Adipocyte (in vitro differentiated cells): ENCODE results near the gene CYP27C1.
"Not testable (repeated sequence)": the region's sequence is repeated elsewhere in the genome, so short reads cannot be mapped to it uniquely, and the experiment has no call there.

Source experiments
- DNase-seq: peaks from one replicate; pipeline ENCODE4 v3.0.0-alpha.2; 2015; ENCODE audit warnings: low read depth
- H3K27me3 ChIP-seq: replicated peaks from 2 replicates; pipeline ENCODE4 v1.7.0; 2013; ENCODE audit warnings: mild to moderate bottlenecking, low read length, moderate library complexity; ENCODE audit not compliant: control insufficient read depth, insufficient read depth
- H3K36me3 ChIP-seq: 2 replicates; pipeline ENCODE4 v1.7.0; 2013; ENCODE audit warnings: low read length, mild to moderate bottlenecking, moderate library complexity; ENCODE audit not compliant: control insufficient read depth, insufficient read depth, severe bottlenecking
- H3K4me1 ChIP-seq: 2 replicates; pipeline ENCODE4 v1.7.0; 2013; ENCODE audit warnings: mild to moderate bottlenecking, low read length, moderate library complexity; ENCODE audit not compliant: control insufficient read depth, insufficient read depth
- H3K4me3 ChIP-seq: 2 replicates; pipeline ENCODE4 v1.7.0; 2013; ENCODE audit warnings: mild to moderate bottlenecking, low read length, moderate library complexity
- H3K9ac ChIP-seq: 2 replicates; pipeline ENCODE4 v1.7.0; 2013; ENCODE audit warnings: mild to moderate bottlenecking, low read length, moderate library complexity
- H3K9me3 ChIP-seq: 2 replicates; pipeline ENCODE4 v1.7.0; 2013; ENCODE audit warnings: mild to moderate bottlenecking, low read length, moderate library complexity; ENCODE audit not compliant: control insufficient read depth

The CYP27C1 gene

GRCh38 chr2:127166231-127166860 is 53.8 kb downstream of the CYP27C1 start:
- H3K4me3 ChIP-seq: no peak overlapping the region
- DNase-seq: no peak
- no peak overlapping the region for H3K9ac ChIP-seq
- H3K4me1 ChIP-seq: peaks cover 5% of the 10 kb centered on the region
- H3K36me3 ChIP-seq: no peaks in the 10 kb centered on the region
- H3K27me3 ChIP-seq: no peaks in the 10 kb centered on the region
- no peaks in the 10 kb centered on the region for H3K9me3 ChIP-seq

GRCh38 chr2:127165539-127165935 is 54.6 kb downstream of the CYP27C1 start:
- Histone ChIP-seq H3K36me3 (no peaks in the 10 kb centered on the region), H3K4me3 (no peak overlapping the region), H3K27me3 (no peaks in the 10 kb centered on the region), H3K4me1 (peaks cover 5% of the 10 kb centered on the region), H3K9ac (no peak overlapping the region), H3K9me3 (no peaks in the 10 kb centered on the region)
- DNase-seq: no peak

DNA sequence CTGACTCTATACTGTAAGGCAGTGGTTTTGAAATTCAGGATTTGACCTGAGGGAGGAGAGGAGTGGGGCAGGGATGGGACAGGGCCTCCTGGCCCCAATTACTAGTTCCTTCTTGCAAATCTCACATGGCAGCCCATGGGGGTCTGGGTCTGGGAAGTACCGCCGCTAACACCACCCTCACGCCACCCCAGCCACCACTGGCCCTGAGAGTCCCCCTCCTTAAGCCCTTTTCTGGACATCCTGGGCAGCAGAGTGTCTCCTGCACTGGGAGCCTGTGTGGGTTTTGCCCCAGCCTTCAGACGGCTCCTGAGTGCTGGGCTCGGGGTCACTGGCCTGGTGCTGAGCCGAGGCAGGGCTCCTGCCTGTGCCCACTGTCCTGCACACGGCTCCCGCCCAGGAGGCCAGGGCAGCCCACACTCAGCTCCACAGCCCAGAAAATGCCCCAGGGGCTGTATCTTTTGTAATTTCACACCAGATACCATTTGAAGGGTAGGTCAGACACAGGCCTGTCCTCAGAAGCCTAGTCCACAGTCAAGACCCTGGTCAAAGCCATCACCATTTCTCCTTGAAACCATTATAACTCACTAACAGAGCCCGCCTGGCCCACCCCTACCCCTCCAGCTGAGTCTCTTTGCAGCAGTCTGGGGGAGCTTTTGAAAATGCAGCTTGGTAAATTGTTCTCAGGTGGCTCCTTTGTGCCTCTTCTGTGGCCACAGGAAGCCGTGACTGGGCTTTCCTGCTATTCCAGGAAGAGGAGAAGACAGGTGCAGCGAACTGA is 55.1 kb downstream of the CYP27C1 start:
- Histone ChIP-seq H3K4me3 (no peak overlapping the region), H3K9me3 (no peaks in the 10 kb centered on the region), H3K4me1 (peaks cover 5% of the 10 kb centered on the region), H3K9ac (no peak overlapping the region), H3K27me3 (no peaks in the 10 kb centered on the region), H3K36me3 (no peaks in the 10 kb centered on the region)
- DNase-seq: no peak

DNA sequence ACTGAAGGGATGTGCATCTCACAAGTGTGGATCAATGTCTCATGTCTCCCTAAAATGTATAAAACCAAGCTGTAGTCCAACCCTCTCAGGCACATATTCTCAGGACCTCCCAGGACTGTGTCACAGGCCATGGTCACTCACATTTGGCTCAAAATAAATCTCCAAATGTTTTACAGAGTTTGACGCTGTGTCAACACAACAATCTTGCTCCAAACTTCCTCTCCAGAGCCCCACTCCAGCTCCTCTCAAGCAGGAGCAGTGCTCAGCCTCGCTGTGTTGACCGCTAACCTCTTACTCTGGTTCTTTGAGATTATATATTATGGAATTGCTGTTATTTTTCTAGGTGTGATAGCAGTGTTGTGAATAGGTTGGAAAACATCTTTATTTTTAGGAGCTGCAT is 56.2 kb downstream of the CYP27C1 start:
- Histone ChIP-seq H3K4me1 (peaks cover 5% of the 10 kb centered on the region), H3K27me3 (no peaks in the 10 kb centered on the region), H3K9ac (no peak overlapping the region), H3K4me3 (no peak overlapping the region), H3K9me3 (no peaks in the 10 kb centered on the region), H3K36me3 (no peaks in the 10 kb centered on the region)
- DNase-seq: no peak

GRCh38 chr2:127163090-127163406 is 57.1 kb downstream of the CYP27C1 start:
- not testable (repeated sequence) for DNase-seq, H3K36me3 ChIP-seq, H3K27me3 ChIP-seq, H3K9me3 ChIP-seq, H3K4me1 ChIP-seq, H3K4me3 ChIP-seq, H3K9ac ChIP-seq

DNA sequence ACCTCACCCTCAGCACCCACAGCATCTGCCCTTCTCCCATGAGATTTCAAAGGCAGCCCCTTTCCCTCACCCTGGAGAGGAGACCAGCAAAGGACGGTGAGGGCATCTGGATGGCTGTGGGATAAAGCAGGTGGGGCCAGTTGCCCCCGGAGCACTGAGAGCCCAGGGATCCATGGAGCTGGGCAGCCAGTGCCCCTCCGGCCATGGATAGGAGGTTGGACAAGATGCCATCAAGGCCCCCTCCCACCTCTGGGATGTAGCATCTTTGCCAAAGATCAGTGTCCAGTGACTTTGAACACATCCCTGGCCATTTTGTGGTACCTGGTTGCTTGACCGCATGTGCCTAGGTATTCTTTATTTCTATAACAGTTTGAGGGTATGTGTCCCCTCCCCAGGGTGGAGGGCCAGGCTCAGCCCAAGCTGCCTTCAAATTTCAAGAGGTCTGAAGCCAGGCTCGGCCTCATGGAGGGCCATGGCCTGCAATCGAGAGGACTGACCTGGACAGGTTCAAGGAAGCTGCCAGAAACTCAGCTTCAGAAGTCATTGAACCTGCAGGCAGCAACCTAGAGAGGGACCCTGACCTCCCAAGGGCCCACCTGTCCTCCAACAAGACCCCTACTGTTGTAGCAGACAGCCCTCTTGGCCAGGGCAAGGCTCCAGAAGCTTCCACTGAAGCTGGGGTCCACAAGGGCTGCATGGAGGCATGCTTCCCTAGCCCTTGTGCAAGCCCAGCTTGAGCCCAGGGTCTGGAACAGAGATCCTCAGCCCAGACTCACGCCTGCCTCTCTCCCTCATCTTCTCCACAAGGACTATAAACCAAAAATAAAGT is 57.6 kb downstream of the CYP27C1 start:
- H3K9ac ChIP-seq: no peak overlapping the region
- H3K36me3 ChIP-seq: no peaks in the 10 kb centered on the region
- no peak overlapping the region for H3K4me3 ChIP-seq
- DNase-seq: no peak
- H3K9me3 ChIP-seq: no peaks in the 10 kb centered on the region
- peaks cover 5% of the 10 kb centered on the region for H3K4me1 ChIP-seq
- no peaks in the 10 kb centered on the region for H3K27me3 ChIP-seq

- no peak for DNase-seq
- Histone ChIP-seq H3K27me3 (no peaks in the 10 kb centered on the region), H3K9ac (no peak overlapping the region), H3K9me3 (no peaks in the 10 kb centered on the region), H3K4me3 (no peak overlapping the region), H3K36me3 (no peaks in the 10 kb centered on the region), H3K4me1 (peaks cover 8% of the 10 kb centered on the region)
Measured at GRCh38 chr2:127161176-127162136, 58.6 kb downstream of the CYP27C1 start.

GRCh38 chr2:127160676-127161075 is 59.4 kb downstream of the CYP27C1 start:
- H3K4me1 ChIP-seq: peaks cover 14% of the 10 kb centered on the region
- no peak overlapping the region for H3K4me3 ChIP-seq
- DNase-seq: no peak
- no peaks in the 10 kb centered on the region for H3K9me3 ChIP-seq
- no peak overlapping the region for H3K9ac ChIP-seq
- no peaks in the 10 kb centered on the region for H3K27me3 ChIP-seq
- H3K36me3 ChIP-seq: no peaks in the 10 kb centered on the region

GRCh38 chr2:127159543-127159942 is 60.6 kb downstream of the CYP27C1 start:
- no peak for DNase-seq
- no peak overlapping the region for H3K9ac ChIP-seq
- H3K36me3 ChIP-seq: no peaks in the 10 kb centered on the region
- H3K4me3 ChIP-seq: no peak overlapping the region
- H3K9me3 ChIP-seq: no peaks in the 10 kb centered on the region
- no peaks in the 10 kb centered on the region for H3K27me3 ChIP-seq
- peaks cover 26% of the 10 kb centered on the region for H3K4me1 ChIP-seq

- no peak for DNase-seq
- H3K36me3 ChIP-seq: no peaks in the 10 kb centered on the region
- H3K4me3 ChIP-seq: no peak overlapping the region
- no peak overlapping the region for H3K9ac ChIP-seq
- H3K27me3 ChIP-seq: no peaks in the 10 kb centered on the region
- H3K9me3 ChIP-seq: no peaks in the 10 kb centered on the region
- peaks cover 29% of the 10 kb centered on the region for H3K4me1 ChIP-seq
Measured at GRCh38 chr2:127158614-127159290, 61.3 kb downstream of the CYP27C1 start.
